Endothelial cell of umbilical vein (primary cell): ENCODE results near the gene APOL4. TPM values are rescaled to one million over a fixed set of nuclear protein-coding genes. Genes with fewer than 3 reads are reported as not detected.

Experiments used
- BruUV-seq: library from RNA; stranded (reverse); fragments of 400-500 nt; replicated peaks from 2 replicates; lab custom pipeline; 2021; lab: Mats Ljungman, UMichigan
- CTCF ChIA-PET: fragments of 300-600, 350-600 bp; sonication (Branson Sonifier 250); formaldehyde crosslinking; loops from one replicate; lab custom pipeline; 2021; ENCODE audit warnings: antibody characterized with exemption, inconsistent platforms; lab: Charles Lee
- POLR2A ChIA-PET: fragments of 300-600, 350-600 bp; sonication (Branson Sonifier 250); formaldehyde crosslinking; loops from one replicate; lab custom pipeline; 2021; ENCODE audit warnings: antibody characterized with exemption, inconsistent platforms; lab: Charles Lee
- DNase-seq: peaks from one replicate; pipeline ENCODE4 v3.0.0-alpha.2; 2011; ENCODE audit warnings: low read depth, low spot score
- FAIRE-seq: peaks from 2 replicates; lab custom pipeline; 2011; peaks lifted over from hg19 to GRCh38; lab: Jason Lieb, UNC
- H2AFZ ChIP-seq: 2 replicates; pipeline ENCODE4 v1.6.0; 2012; ENCODE audit warnings: low read depth, low read length, control low read depth, inconsistent platforms
- H3K27ac ChIP-seq: 2 replicates; pipeline ENCODE4 v1.5.1; 2011; ENCODE audit warnings: low read depth, mild to moderate bottlenecking, control low read depth, low read length, moderate library complexity; ENCODE audit not compliant: insufficient read depth
- H3K27me3 ChIP-seq, 2 experiments: 2 replicates each; pipeline versions ENCODE4 v1.6.0 to v1.6.1; 2011; ENCODE audit warnings: low read length in 2 of 2, mixed read lengths in 1 of 2; ENCODE audit not compliant: control insufficient read depth in 2 of 2, insufficient read depth in 2 of 2
- H3K36me3 ChIP-seq, 2 experiments: 2 replicates in 1 of 2; 3 replicates in 1 of 2; pipeline ENCODE4 v1.5.1; 2011; ENCODE audit warnings: low read length in 2 of 2, mild to moderate bottlenecking in 1 of 2, moderate library complexity in 1 of 2; ENCODE audit not compliant: control insufficient read depth in 2 of 2, insufficient read depth in 2 of 2; ENCODE audit errors: extremely low read depth in 1 of 2
- H3K4me1 ChIP-seq: 3 replicates; pipeline ENCODE4 v1.5.1; 2011; ENCODE audit warnings: mild to moderate bottlenecking, low read length; ENCODE audit not compliant: control insufficient read depth, insufficient read depth; ENCODE audit errors: extremely low read depth
- H3K4me2 ChIP-seq: 2 replicates; pipeline ENCODE4 v1.6.1; 2011; ENCODE audit warnings: low read length, control low read depth, mixed read lengths; ENCODE audit not compliant: insufficient read depth
- H3K4me3 ChIP-seq, 3 experiments: fragments of 200-600 bp in 1 of 3; sonication (generic), shearing (Covaris generic) in 1 of 3; replicated peaks in 1 of 3; 2 replicates each; pipeline ENCODE4 v1.5.1; 2011 to 2016; ENCODE audit warnings: control low read depth in 3 of 3, low read length in 3 of 3, mild to moderate bottlenecking in 2 of 3, inconsistent platforms in 1 of 3, low read depth in 1 of 3, moderate library complexity in 1 of 3; ENCODE audit not compliant: insufficient read depth in 1 of 3
- H3K79me2 ChIP-seq: 2 replicates; pipeline ENCODE4 v1.6.0; 2012; ENCODE audit warnings: low read length, inconsistent platforms; ENCODE audit not compliant: control insufficient read depth, insufficient read depth
- H3K9ac ChIP-seq: replicated peaks from 2 replicates; pipeline ENCODE3; 2011; ENCODE audit warnings: low read length, control low read depth; ENCODE audit not compliant: insufficient read depth; ENCODE audit errors: extremely low read depth
- H3K9me1 ChIP-seq: replicated peaks from 3 replicates; pipeline ENCODE4 v1.6.0; 2011; ENCODE audit warnings: mild to moderate bottlenecking, low read length; ENCODE audit not compliant: control insufficient read depth, insufficient read depth; ENCODE audit errors: extremely low read depth
- H3K9me3 ChIP-seq: replicated peaks from 2 replicates; pipeline ENCODE4 v1.5.1; 2012; ENCODE audit warnings: low read length, inconsistent platforms; ENCODE audit not compliant: control insufficient read depth, insufficient read depth
- H4K20me1 ChIP-seq: replicated peaks from 2 replicates; pipeline ENCODE3; 2011; ENCODE audit warnings: mild to moderate bottlenecking, low read length; ENCODE audit not compliant: control insufficient read depth, insufficient read depth; ENCODE audit errors: extremely low read depth
- CTCF ChIP-seq, 2 donors: IDR thresholded peaks; 1 replicate in 1 of 2; 2 replicates in 1 of 2; pipeline ENCODE4 v1.5.1; 2011; ENCODE audit warnings: low read length in 2 of 2, mild to moderate bottlenecking in 2 of 2, moderate library complexity in 2 of 2, control low read depth in 1 of 2, inconsistent platforms in 1 of 2, low read depth in 1 of 2; ENCODE audit not compliant: insufficient read depth in 1 of 2; ENCODE audit errors: extremely low read depth in 1 of 2
- EZH2 ChIP-seq: IDR thresholded peaks from 2 replicates; pipeline ENCODE4 v1.6.1; 2012; ENCODE audit warnings: borderline replicate concordance, low read depth, mild to moderate bottlenecking, moderate library complexity, low read length, inconsistent platforms; ENCODE audit not compliant: severe bottlenecking
- FOS ChIP-seq: IDR thresholded peaks from 2 replicates; pipeline ENCODE4 v1.6.1; 2011; ENCODE audit warnings: mild to moderate bottlenecking, low read length, moderate library complexity, borderline replicate concordance; ENCODE audit not compliant: insufficient read depth
- GATA2 ChIP-seq: IDR thresholded peaks from 2 replicates; pipeline ENCODE4 v1.7.0; 2011; ENCODE audit warnings: low read depth, mild to moderate bottlenecking, moderate library complexity, mixed read lengths, low read length; ENCODE audit not compliant: insufficient read length, insufficient read depth
- JUN ChIP-seq: IDR thresholded peaks from 2 replicates; pipeline ENCODE4 v1.6.1; 2011; ENCODE audit warnings: borderline replicate concordance, low read depth; ENCODE audit not compliant: insufficient read length, insufficient read depth
- MAX ChIP-seq: IDR thresholded peaks from 2 replicates; pipeline ENCODE4 v1.6.1; 2011; ENCODE audit not compliant: insufficient read depth, insufficient read length
- MYC ChIP-seq: IDR thresholded peaks from one replicate; pipeline ENCODE4 v1.6.1; 2011; ENCODE audit warnings: mild to moderate bottlenecking, low read depth, low read length
- POLR2A ChIP-seq: IDR thresholded peaks from 2 replicates; pipeline ENCODE4 v1.6.1; 2012; ENCODE audit warnings: low read depth, mild to moderate bottlenecking, control low read depth, low read length
- POLR2AphosphoS5 ChIP-seq: IDR thresholded peaks from 2 replicates; pipeline ENCODE4 v1.6.1; 2012; ENCODE audit warnings: low read depth, mild to moderate bottlenecking, control low read depth, low read length, moderate library complexity; ENCODE audit not compliant: insufficient read depth
- dilution Hi-C: fragments of 300-500 bp; cut with MboI; formaldehyde crosslinking; loops from one replicate; pipeline ENCODE4 v1.15.0; 2019; ENCODE audit warnings: low sequenced_read_pairs; ENCODE audit not compliant: extremely low pct_ligation_motif_present
- intact Hi-C: fragments of 100-400 bp; cut with micrococcal nuclease; formaldehyde crosslinking; loops from one replicate; pipeline ENCODE4 v1.10.0; 2022
- polyA plus RNA-seq, 4 experiments: library from polyadenylated mRNA; depleted of rRNA in 3 of 4; stranded (reverse) in 3 of 4; unstranded in 1 of 4; fragments of >200 nt; gene quantifications; 2 replicates each; pipeline versions ENCODE4 v1.2.1 to v1.2.3, GENCODE V29; 2011 to 2012; ENCODE audit warnings: missing spikeins in 1 of 4
- total RNA-seq: library from RNA; stranded (reverse); gene quantifications from 2 replicates; pipeline ENCODE4 v1.2.3, GENCODE V29; 2021

The APOL4 gene
- total and polyA plus RNA-seq, 2 donors (not counting 3 experiments of a cell fraction or from before 2014, with no cell fraction given): 0.33 to 0.97 TPM

- Histone ChIP-seq H3K9me3 (no peaks in the 10 kb centered on the region), H3K4me1 (peaks cover 16% of the 10 kb centered on the region), H3K79me2 (peaks cover 26% of the 10 kb centered on the region), H2AFZ (no peak overlapping the region), H3K27ac (no peak overlapping the region), H3K27me3 (no peaks in the 10 kb centered on the region), H3K9me1 (no peaks in the 10 kb centered on the region), H3K4me3 (no peak overlapping the region), H4K20me1 (no peaks in the 10 kb centered on the region), H3K36me3 (peaks cover 4 to 24% of the 10 kb centered on the region in 2 experiments), H3K9ac (no peak overlapping the region), H3K4me2 (no peak overlapping the region)
- CTCF ChIA-PET: interaction anchor here (0.5 kb wide), 1 partner anchor 248 kb away, joined by 3 read pairs; no protein-coding TSS in a partner anchor
- FAIRE-seq (no peak), DNase-seq (no peak)
- no peak for TF ChIP-seq POLR2AphosphoS5
- no TSS peak for BruUV-seq
- POLR2A ChIA-PET: no interaction called here
- intact Hi-C loops (no loop called here), dilution Hi-C loops (no loop called here)
Observed at GRCh38 chr22:36234213-36234612, 32.6 kb upstream of the APOL4 start.

- H3K4me1 ChIP-seq: peaks cover 16% of the 10 kb centered on the region
- no TSS peak for BruUV-seq
- H4K20me1 ChIP-seq: no peaks in the 10 kb centered on the region
- DNase-seq (no peak), FAIRE-seq (peak; percentile 24)
- ChIA-PET CTCF (interaction anchor here (0.5 kb wide), 1 partner anchor 248 kb away, joined by 3 read pairs; no protein-coding TSS in a partner anchor), POLR2A (no interaction called here)
- peaks cover 7 to 26% of the 10 kb centered on the region in 2 experiments for H3K36me3 ChIP-seq
- dilution Hi-C loops: no loop called here
- no peaks in the 10 kb centered on the region for H3K9me3 ChIP-seq
- no peak overlapping the region for H3K4me2 ChIP-seq
- no peaks in the 10 kb centered on the region for H3K9me1 ChIP-seq
- no peak for TF ChIP-seq CTCF (IDR thresholded peaks at IDR 0.05; ENCODE audit: extremely low read depth in 1 of 2, insufficient read depth in 1 of 2, low read depth in 1 of 2, low read length in 2 of 2)
- no peak for TF ChIP-seq POLR2AphosphoS5
- no peak for TF ChIP-seq FOS
- TF ChIP-seq GATA2: no peak
- TF ChIP-seq JUN: no peak
- TF ChIP-seq MYC: no peak
- no peak for TF ChIP-seq EZH2
- no peak for TF ChIP-seq MAX
- no peak for TF ChIP-seq POLR2A
- no peak overlapping the region for H2AFZ ChIP-seq
- no peak overlapping the region for H3K9ac ChIP-seq
- intact Hi-C loops: no loop called here
- H3K27me3 ChIP-seq: no peaks in the 10 kb centered on the region
- no peak overlapping the region for H3K4me3 ChIP-seq
- peaks cover 25% of the 10 kb centered on the region for H3K79me2 ChIP-seq
- H3K27ac ChIP-seq: no peak overlapping the region
Observed at GRCh38 chr22:36233796-36234195, 32.2 kb upstream of the APOL4 start.
